Effector memory CD4-positive, alpha-beta T cell (primary cell): ENCODE results near the gene CEP97.
"Not testable (repeated sequence)": the region's sequence is repeated elsewhere in the genome, so short reads cannot be mapped to it uniquely, and the experiment has no call there.

Source experiments
- DNase-seq, 3 donors: peaks; one replicate each; pipeline ENCODE4 v3.0.0-alpha.2; 2020
- H3K27ac ChIP-seq: 2 replicates; pipeline ENCODE4 v1.7.0; 2013; ENCODE audit warnings: mild to moderate bottlenecking, low read length, moderate library complexity; ENCODE audit not compliant: insufficient read depth, poor library complexity, severe bottlenecking
- H3K27me3 ChIP-seq: replicated peaks from 2 replicates; pipeline ENCODE4 v1.7.0; 2013; ENCODE audit warnings: mild to moderate bottlenecking, low read length; ENCODE audit not compliant: insufficient read depth, control insufficient read depth, poor library complexity, severe bottlenecking
- H3K36me3 ChIP-seq: 2 replicates; pipeline ENCODE4 v1.7.0; 2013; ENCODE audit warnings: mild to moderate bottlenecking, low read length, moderate library complexity; ENCODE audit not compliant: control insufficient read depth, insufficient read depth
- H3K4me1 ChIP-seq: 2 replicates; pipeline ENCODE4 v1.7.0; 2013; ENCODE audit warnings: low read length, mild to moderate bottlenecking; ENCODE audit not compliant: control insufficient read depth, insufficient read depth, poor library complexity, severe bottlenecking
- H3K4me3 ChIP-seq: 2 replicates; pipeline ENCODE4 v1.7.0; 2013; ENCODE audit warnings: low read length, low read depth, mild to moderate bottlenecking; ENCODE audit not compliant: insufficient read depth, poor library complexity, severe bottlenecking
- H3K9me3 ChIP-seq: 2 replicates; pipeline ENCODE4 v1.7.0; 2013; ENCODE audit warnings: mild to moderate bottlenecking, low read length, moderate library complexity; ENCODE audit not compliant: control insufficient read depth
- total RNA-seq, 3 donors: gene quantifications; one replicate each; lab custom pipeline; 2026; lab: John Stamatoyannopoulos, UW

CEP97 gene, protein sequence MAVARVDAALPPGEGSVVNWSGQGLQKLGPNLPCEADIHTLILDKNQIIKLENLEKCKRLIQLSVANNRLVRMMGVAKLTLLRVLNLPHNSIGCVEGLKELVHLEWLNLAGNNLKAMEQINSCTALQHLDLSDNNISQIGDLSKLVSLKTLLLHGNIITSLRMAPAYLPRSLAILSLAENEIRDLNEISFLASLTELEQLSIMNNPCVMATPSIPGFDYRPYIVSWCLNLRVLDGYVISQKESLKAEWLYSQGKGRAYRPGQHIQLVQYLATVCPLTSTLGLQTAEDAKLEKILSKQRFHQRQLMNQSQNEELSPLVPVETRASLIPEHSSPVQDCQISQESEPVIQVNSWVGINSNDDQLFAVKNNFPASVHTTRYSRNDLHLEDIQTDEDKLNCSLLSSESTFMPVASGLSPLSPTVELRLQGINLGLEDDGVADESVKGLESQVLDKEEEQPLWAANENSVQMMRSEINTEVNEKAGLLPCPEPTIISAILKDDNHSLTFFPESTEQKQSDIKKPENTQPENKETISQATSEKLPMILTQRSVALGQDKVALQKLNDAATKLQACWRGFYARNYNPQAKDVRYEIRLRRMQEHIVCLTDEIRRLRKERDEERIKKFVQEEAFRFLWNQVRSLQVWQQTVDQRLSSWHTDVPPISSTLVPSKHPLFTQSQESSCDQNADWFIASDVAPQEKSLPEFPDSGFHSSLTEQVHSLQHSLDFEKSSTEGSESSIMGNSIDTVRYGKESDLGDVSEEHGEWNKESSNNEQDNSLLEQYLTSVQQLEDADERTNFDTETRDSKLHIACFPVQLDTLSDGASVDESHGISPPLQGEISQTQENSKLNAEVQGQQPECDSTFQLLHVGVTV
- total RNA-seq: 25.0 to 27.5 (median 27.1) reads per million in 3 donors

DNA sequence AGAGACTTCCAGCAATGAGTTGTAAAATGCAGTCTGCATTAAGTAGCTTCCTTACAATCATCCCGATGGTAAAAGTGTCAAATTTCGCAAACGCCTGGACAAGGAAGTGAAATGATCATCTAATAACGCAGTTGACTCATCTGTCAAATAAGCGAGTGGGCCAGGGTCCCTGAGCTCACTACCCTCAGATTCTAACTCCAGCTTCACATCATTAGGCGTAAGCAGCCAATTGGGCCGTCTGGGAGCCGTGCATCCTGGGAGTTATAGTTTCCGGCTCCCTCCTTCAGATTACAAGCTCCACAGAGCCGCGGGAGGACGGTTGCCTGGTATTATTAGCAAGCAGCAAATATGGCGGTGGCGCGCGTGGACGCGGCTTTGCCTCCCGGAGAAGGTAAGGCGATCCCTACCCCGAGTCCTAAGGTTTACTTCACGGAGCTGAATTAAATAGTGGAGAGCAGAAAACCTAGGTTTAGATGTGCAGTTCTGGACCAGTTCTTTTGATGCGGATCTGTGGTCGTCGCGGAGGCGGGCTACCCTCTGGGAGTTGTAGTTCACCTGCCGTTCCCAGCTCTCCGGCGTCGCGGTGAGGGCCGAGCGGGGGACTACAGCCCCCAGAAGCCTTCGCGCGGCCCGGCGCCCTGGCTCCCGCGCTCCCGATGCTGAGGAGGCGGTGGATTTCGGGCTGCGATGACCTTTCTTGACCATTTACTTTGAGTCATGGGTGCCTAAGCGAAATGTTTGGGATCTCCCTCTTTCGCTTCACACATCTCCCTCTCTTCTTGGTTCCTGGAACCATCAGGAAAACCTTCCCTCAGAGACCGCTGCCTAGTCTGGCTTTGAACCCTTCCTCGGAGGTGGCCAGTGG lies at the start of gene CEP97:
TSS of gene CEP97 (plus strand) at position 286 of the 865 bp plus-strand sequence. CDS start at position 349, 63 bp downstream.
- Histone ChIP-seq H3K9me3 (no peaks in the 10 kb centered on the region), H3K27ac (peak within 1 kb of the TSS; percentile 69), H3K4me1 (peaks cover 17% of the 10 kb centered on the region), H3K4me3 (peak within 1 kb of the TSS; percentile 98), H3K27me3 (no peaks in the 10 kb centered on the region), H3K36me3 (peaks cover 8% of the 10 kb centered on the region)
- DNase-seq: peak; percentile 65 to 80 (median 79)

DNA sequence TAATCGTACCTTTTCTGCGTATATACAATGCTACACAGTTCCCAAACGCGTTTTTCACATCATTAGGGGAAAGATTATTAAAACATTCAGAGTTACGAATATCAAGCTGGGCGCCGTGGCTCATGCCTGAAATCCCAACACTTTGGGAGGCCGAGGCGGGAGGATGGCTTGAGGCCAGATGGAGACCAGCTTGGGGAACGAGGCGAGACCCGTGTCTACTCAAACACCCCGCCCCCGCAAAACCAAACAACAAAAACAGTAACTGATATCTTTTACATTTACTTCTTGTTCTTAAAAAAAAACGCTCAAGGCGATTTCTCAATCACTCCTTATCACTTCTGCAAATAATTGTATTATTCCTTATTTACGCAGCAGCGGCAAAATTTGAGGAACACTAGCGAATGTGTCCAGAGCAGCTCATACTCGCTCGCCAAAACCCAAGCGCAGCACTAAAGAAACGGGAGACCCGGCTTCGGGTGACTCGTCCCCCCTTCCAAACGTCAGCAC lies 48.7 kb upstream of the CEP97 start:
- H3K36me3 ChIP-seq: peaks cover 19% of the 10 kb centered on the region
- DNase-seq: no peak
- H3K4me1 ChIP-seq: peaks cover 16% of the 10 kb centered on the region
- peak overlapping the region; percentile 99 for H3K27ac ChIP-seq
- no peaks in the 10 kb centered on the region for H3K27me3 ChIP-seq
- no peaks in the 10 kb centered on the region for H3K9me3 ChIP-seq
- H3K4me3 ChIP-seq: peak overlapping the region; percentile 100

DNA sequence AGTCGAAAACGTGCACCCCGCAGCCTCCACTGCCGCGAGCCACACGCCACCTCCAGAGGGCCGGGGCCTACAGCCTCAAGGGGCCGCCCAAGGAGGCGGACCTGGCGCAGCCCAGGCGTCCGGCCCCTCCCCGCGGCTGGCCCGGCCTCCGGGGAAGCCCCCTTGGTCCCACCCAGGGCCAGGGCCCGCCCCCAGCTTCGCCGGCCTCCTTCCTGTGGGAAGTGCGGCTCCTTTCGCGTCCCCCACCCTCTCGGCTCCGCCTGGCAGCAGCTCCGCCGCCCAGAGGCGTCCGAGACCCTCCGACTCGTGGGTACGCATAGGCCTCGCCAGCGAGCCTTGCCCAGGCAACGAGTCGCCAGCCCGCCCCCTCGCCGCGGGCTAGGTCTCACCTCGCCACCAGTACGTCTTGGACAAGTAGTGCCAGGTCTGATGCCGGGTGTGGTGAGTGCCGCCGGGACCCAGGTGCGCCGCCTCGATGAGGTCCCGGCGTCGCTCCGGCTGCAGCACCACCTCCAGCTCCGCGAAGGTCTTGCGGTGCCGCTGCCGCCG lies 48.1 kb upstream of the CEP97 start:
- Histone ChIP-seq H3K9me3 (no peaks in the 10 kb centered on the region), H3K27me3 (no peaks in the 10 kb centered on the region), H3K36me3 (peaks cover 19% of the 10 kb centered on the region), H3K27ac (peak overlapping the region; percentile 99), H3K4me3 (peak overlapping the region; percentile 100), H3K4me1 (peaks cover 16% of the 10 kb centered on the region)
- peak; percentile 92 to 95 (median 93) for DNase-seq

DNA sequence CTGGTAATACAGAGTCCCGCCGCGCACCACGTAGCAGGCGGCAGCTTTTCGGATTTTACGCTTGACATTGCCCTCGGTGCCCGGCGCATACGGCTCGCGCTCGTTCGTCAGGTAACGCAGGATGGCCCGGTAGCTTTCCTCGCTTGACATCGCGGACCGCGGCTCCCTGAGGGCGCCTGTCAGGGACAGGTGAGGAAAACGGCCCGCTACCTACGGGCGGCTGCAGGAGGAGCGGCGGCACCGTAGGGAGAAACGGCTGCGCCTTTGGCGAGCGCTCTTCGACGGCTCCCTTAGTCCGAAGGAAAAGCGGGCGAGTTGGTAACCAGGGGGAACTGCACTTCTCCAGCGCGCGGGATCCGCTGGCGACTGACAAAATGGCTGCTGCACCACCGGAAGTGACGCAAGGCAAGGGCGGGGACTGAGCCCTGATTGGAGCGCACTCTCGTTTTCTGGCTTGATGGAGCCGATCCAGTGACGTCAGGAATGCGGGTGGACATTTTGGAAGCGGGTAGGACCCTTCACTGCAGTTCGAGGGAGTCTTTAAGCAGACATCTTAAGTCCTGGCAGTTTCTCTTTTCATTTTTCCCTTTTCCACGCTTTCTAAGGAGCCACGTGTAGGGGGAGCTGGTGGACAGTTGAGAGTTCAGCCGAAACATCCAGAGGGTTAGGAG lies 47.5 kb upstream of the CEP97 start, which contains the start of gene ZBTB11:
TSS of gene ZBTB11 (minus strand) at position 368 of the 671 bp plus-strand sequence. CDS start at position 150, 218 bp downstream.
- Histone ChIP-seq H3K4me1 (peaks cover 16% of the 10 kb centered on the region), H3K27me3 (no peaks in the 10 kb centered on the region), H3K4me3 (peak within 1 kb of the TSS; percentile 100), H3K9me3 (no peaks in the 10 kb centered on the region), H3K27ac (peak within 1 kb of the TSS; percentile 99), H3K36me3 (peaks cover 19% of the 10 kb centered on the region)
- peak; percentile 98 to 100 (median 99) for DNase-seq

DNA sequence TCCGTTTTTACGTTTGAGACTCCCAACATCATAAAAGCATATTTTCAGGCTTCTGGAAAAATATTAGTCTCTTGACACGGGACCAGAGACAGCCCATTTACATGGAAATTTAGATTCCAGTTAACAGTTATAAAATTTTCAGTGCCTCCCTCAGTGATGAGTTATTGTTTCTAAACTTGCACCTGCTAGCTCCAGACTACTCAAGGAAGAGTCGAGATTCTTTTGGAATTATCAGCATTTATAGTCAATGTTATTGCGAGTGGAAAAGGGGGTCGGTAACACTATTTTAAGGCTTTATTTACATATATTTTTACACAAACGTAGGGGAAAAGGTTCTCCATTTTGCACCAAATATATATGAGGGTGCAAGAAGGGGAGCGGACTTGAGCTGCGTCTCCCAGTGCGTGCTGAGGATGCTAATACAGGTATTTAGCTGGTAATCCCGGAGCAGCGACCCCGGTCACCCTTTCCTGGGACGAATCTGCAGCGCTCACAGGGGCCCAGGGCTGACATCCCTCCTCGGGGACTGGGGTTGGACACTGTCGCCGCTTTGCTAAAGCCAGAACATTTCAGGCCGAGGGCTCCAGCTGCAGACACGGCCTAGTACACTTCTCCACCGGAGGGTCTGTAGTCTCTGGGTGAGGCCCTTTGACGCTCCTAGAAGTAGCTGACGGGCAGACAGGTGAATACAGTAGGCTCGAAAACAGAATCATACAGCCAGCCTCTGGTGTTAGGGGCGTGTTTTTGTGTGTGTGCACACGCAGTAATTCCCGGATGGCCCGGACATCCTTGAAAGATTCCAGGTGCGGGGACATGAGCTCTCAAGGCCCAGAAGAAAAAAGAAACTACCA lies 46.8 kb upstream of the CEP97 start:
- H3K4me1 ChIP-seq: peaks cover 14% of the 10 kb centered on the region
- no peaks in the 10 kb centered on the region for H3K27me3 ChIP-seq
- H3K27ac ChIP-seq: peak overlapping the region; percentile 99
- H3K9me3 ChIP-seq: no peaks in the 10 kb centered on the region
- peak overlapping the region; percentile 100 for H3K4me3 ChIP-seq
- DNase-seq: no peak
- H3K36me3 ChIP-seq: peaks cover 25% of the 10 kb centered on the region

DNA sequence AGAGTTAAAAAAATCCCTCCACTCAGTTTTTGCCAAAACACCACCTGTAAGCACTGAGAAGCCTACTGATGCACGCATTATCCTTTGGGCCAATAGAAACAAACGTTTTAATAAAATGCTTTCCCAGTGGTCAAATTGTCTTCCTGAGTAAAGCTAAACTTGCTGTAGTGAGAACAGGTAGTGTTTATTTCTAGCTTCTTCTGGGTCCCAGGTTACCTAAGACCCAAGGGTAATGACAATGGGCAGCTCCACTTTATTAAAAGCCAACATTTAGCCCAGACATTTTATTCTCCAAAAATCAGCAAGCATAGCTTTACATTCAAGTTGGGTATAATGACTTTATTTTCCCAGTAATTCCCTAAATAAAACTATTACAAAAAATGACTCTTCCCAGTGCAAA lies 45.6 kb upstream of the CEP97 start:
- H3K9me3 ChIP-seq, H3K27ac ChIP-seq, H3K27me3 ChIP-seq, DNase-seq, H3K4me3 ChIP-seq: not testable (repeated sequence)
- Histone ChIP-seq H3K36me3 (peaks cover 36% of the 10 kb centered on the region), H3K4me1 (peaks cover 18% of the 10 kb centered on the region)

DNA sequence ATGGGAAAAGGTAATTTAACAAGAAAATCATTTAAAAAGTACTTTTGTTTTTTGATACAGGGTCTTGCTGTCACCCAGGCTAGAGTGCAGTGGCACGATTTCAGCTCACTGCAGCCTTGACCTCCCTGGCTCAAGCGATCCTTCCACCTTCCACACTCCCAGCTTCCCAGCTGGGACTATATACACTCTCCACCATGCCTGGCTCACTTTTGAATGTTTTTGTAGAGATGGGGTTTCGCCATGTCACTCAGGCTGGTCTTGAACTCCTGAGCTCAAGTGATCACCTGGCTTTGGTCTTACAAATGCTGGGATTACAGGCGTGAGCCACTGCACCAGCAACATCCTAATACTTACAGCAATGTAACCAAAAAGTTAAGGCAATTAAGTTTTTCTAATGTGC lies 43.9 kb upstream of the CEP97 start:
- H3K4me3 ChIP-seq: no peak overlapping the region
- H3K36me3 ChIP-seq: peaks cover 40% of the 10 kb centered on the region
- no peak for DNase-seq
- H3K4me1 ChIP-seq: peaks cover 23% of the 10 kb centered on the region
- H3K27me3 ChIP-seq: no peaks in the 10 kb centered on the region
- H3K9me3 ChIP-seq: no peaks in the 10 kb centered on the region
- no peak overlapping the region for H3K27ac ChIP-seq

DNA sequence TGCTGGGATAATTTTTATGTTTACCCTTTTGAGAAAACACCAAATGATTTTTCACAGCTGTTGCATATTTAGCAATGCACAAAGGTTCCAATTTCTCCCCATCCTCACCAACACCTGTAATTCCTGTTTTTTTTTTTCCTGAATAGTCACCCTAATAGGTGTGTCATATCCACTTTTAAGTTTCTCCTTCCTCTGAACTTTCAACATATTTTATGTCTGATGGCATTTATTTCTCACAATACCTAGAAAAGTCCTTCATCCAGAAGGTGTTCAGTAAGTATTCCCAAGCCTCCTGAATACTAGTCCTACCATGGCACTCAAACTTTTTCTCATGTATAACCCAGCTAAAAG lies 39.4 kb upstream of the CEP97 start:
- Histone ChIP-seq H3K4me1 (peaks cover 25% of the 10 kb centered on the region), H3K9me3 (no peaks in the 10 kb centered on the region), H3K4me3 (peak overlapping the region; percentile 75), H3K27me3 (no peaks in the 10 kb centered on the region), H3K27ac (peak overlapping the region; percentile 93), H3K36me3 (peaks cover 40% of the 10 kb centered on the region)
- no peak for DNase-seq
